IMR-90 (cell line): Measurements from ENCODE around the gene ZNF248. TPM values are rescaled to one million over a fixed set of nuclear protein-coding genes. Genes with fewer than 3 reads are reported as not detected.

ENCODE experiments used
- ATAC-seq: fragments of 200-7000 bp; cut with Tn5 transposase; 2 replicates; pipeline ENCODE4 v1.9.1; 2020; ENCODE audit warnings: low read depth, mild to moderate bottlenecking, moderate library complexity
- BruUV-seq: library from RNA; stranded (reverse); fragments of 400-500 nt; replicated peaks from 2 replicates; lab custom pipeline; 2021; lab: Mats Ljungman, UMichigan
- CTCF ChIA-PET: fragments of 300-600 bp; formaldehyde crosslinking; extraction: SDS; loops from one replicate; lab custom pipeline; 2021; ENCODE audit warnings: antibody characterized with exemption; lab: Yijun Ruan, JAX
- POLR2A ChIA-PET: fragments of 300-600 bp; sonication (Branson Sonifier 250); formaldehyde crosslinking; loops from one replicate; lab custom pipeline; 2022; ENCODE audit warnings: antibody characterized with exemption; ENCODE audit not compliant: unreplicated experiment; lab: Charles Lee
- DNase-seq: peaks from one replicate; pipeline ENCODE4 v3.0.0; 2013
- H2AFZ ChIP-seq: replicated peaks from 2 replicates; pipeline ENCODE3; 2013; ENCODE audit warnings: low read length, mild to moderate bottlenecking; ENCODE audit not compliant: poor library complexity
- H2AK5ac ChIP-seq: 2 replicates; pipeline ENCODE4 v1.6.1; 2013; ENCODE audit warnings: low read depth, low read length, inconsistent platforms
- H2AK9ac ChIP-seq: replicated peaks from 2 replicates; pipeline ENCODE3; 2013; ENCODE audit warnings: mild to moderate bottlenecking, low read depth, low read length, moderate library complexity; ENCODE audit not compliant: poor library complexity
- H2BK120ac ChIP-seq: 2 replicates; pipeline ENCODE4 v1.6.1; 2013; ENCODE audit warnings: low read depth, low read length, inconsistent platforms
- H2BK15ac ChIP-seq: 3 replicates; pipeline ENCODE4 v1.6.1; 2013; ENCODE audit warnings: low read depth, low read length, inconsistent platforms
- H2BK20ac ChIP-seq: 2 replicates; pipeline ENCODE4 v1.6.1; 2013; ENCODE audit warnings: low read depth, mild to moderate bottlenecking, inconsistent platforms, low read length, moderate library complexity
- H2BK5ac ChIP-seq: 2 replicates; pipeline ENCODE4 v1.6.1; 2013; ENCODE audit warnings: mild to moderate bottlenecking, low read depth, low read length, inconsistent platforms; ENCODE audit not compliant: poor library complexity, severe bottlenecking
- H3K14ac ChIP-seq: replicated peaks from 2 replicates; pipeline ENCODE4 v1.6.1; 2013; ENCODE audit warnings: low read depth, low read length, inconsistent platforms
- H3K18ac ChIP-seq: 2 replicates; pipeline ENCODE4 v1.6.1; 2013; ENCODE audit warnings: low read depth, low read length, control low read depth
- H3K23ac ChIP-seq: 2 replicates; pipeline ENCODE4 v1.6.1; 2013; ENCODE audit warnings: low read depth, low read length, inconsistent platforms
- H3K27ac ChIP-seq: 2 replicates; pipeline ENCODE4 v1.5.1; 2013; ENCODE audit warnings: mild to moderate bottlenecking, control low read depth, low read length; ENCODE audit not compliant: insufficient read depth
- H3K27me3 ChIP-seq: 2 replicates; pipeline ENCODE4 v1.6.1; 2013; ENCODE audit warnings: low read length; ENCODE audit not compliant: control insufficient read depth, insufficient read depth
- H3K36me3 ChIP-seq: 2 replicates; pipeline ENCODE4 v1.6.1; 2013; ENCODE audit warnings: low read length, mixed read lengths; ENCODE audit not compliant: control insufficient read depth, insufficient read depth
- H3K4ac ChIP-seq: 2 replicates; pipeline ENCODE4 v1.6.1; 2013; ENCODE audit warnings: low read depth, low read length, inconsistent platforms
- H3K4me1 ChIP-seq: 2 replicates; pipeline ENCODE4 v1.6.1; 2013; ENCODE audit warnings: low read length, mixed read lengths; ENCODE audit not compliant: control insufficient read depth, insufficient read depth
- H3K4me2 ChIP-seq: 2 replicates; pipeline ENCODE4 v1.6.1; 2013; ENCODE audit warnings: low read depth, mild to moderate bottlenecking, control low read depth, low read length, moderate library complexity
- H3K4me3 ChIP-seq: 2 replicates; pipeline ENCODE4 v1.5.1; 2013; ENCODE audit warnings: low read depth, mild to moderate bottlenecking, control low read depth, low read length, moderate library complexity; ENCODE audit not compliant: insufficient read depth
- H3K56ac ChIP-seq: 2 replicates; pipeline ENCODE4 v1.6.1; 2013; ENCODE audit warnings: low read length, inconsistent platforms; ENCODE audit not compliant: insufficient read depth; ENCODE audit errors: extremely low read depth
- H3K79me1 ChIP-seq, 2 experiments: 2 replicates each; pipeline ENCODE4 v1.6.1; 2013; ENCODE audit warnings: low read length in 2 of 2, inconsistent platforms in 1 of 2, low read depth in 1 of 2
- H3K9ac ChIP-seq: 2 replicates; pipeline ENCODE4 v1.6.1; 2013; ENCODE audit warnings: low read depth, low read length, control low read depth
- H3K9me1 ChIP-seq: 2 replicates; pipeline ENCODE4 v1.6.1; 2013; ENCODE audit warnings: low read length, inconsistent platforms; ENCODE audit not compliant: insufficient read depth
- H3K9me3 ChIP-seq: 2 replicates; pipeline ENCODE4 v1.6.1; 2013; ENCODE audit warnings: low read length; ENCODE audit not compliant: control insufficient read depth, insufficient read depth
- H4K20me1 ChIP-seq: 2 replicates; pipeline ENCODE4 v1.6.1; 2013; ENCODE audit warnings: low read length, inconsistent platforms; ENCODE audit not compliant: insufficient read depth
- H4K5ac ChIP-seq: 2 replicates; pipeline ENCODE4 v1.6.1; 2013; ENCODE audit warnings: mild to moderate bottlenecking, low read depth, low read length, control low read depth
- H4K8ac ChIP-seq, 2 experiments: 2 replicates each; pipeline ENCODE4 v1.6.1; 2013; ENCODE audit warnings: low read depth in 2 of 2, low read length in 2 of 2, control low read depth in 1 of 2, inconsistent platforms in 1 of 2
- H4K91ac ChIP-seq: 2 replicates; pipeline ENCODE4 v1.6.1; 2013; ENCODE audit warnings: low read depth, low read length, inconsistent platforms; ENCODE audit not compliant: insufficient read depth
- CEBPB ChIP-seq: IDR thresholded peaks from 2 replicates; pipeline ENCODE4 v1.6.1; 2012; ENCODE audit warnings: low read depth, low read length, improper control_type of control experiment
- CHD1 ChIP-seq: IDR thresholded peaks from 2 replicates; pipeline ENCODE4 v1.6.1; 2012; ENCODE audit warnings: low read depth, low read length, improper control_type of control experiment
- FOS ChIP-seq: fragments of 150-350 bp; IDR thresholded peaks from 2 replicates; pipeline ENCODE4 v1.6.1; 2016; ENCODE audit warnings: low read depth, low read length
- MAZ ChIP-seq: IDR thresholded peaks from 2 replicates; pipeline ENCODE4 v1.6.1; 2012; ENCODE audit warnings: low read depth, mild to moderate bottlenecking, low read length, improper control_type of control experiment, moderate library complexity, borderline replicate concordance
- MXI1 ChIP-seq: IDR thresholded peaks from 2 replicates; pipeline ENCODE4 v1.6.1; 2012; ENCODE audit warnings: low read depth, mild to moderate bottlenecking, low read length, moderate library complexity, borderline replicate concordance
- NFE2L2 ChIP-seq: fragments of 150-350 bp; IDR thresholded peaks from 2 replicates; pipeline ENCODE4 v1.6.1; 2016; ENCODE audit warnings: low read depth, mild to moderate bottlenecking, low read length
- POLR2A ChIP-seq: IDR thresholded peaks from 2 replicates; pipeline ENCODE4 v1.6.1; 2012; ENCODE audit warnings: mild to moderate bottlenecking, low read depth, low read length
- RAD21 ChIP-seq: IDR thresholded peaks from 2 replicates; pipeline ENCODE4 v1.6.1; 2012; ENCODE audit warnings: low read length, improper control_type of control experiment
- RCOR1 ChIP-seq: IDR thresholded peaks from 2 replicates; pipeline ENCODE4 v1.6.1; 2012; ENCODE audit warnings: mild to moderate bottlenecking, low read length, improper control_type of control experiment; ENCODE audit not compliant: insufficient replicate concordance
- SMC3 ChIP-seq: fragments of 150-350 bp; IDR thresholded peaks from 2 replicates; pipeline ENCODE4 v1.6.1; 2016; ENCODE audit warnings: low read depth, mild to moderate bottlenecking, antibody characterized with exemption, low read length, moderate library complexity
- WGBS, 2 experiments: methylation state at CpG; one replicate each; pipeline versions ENCODE4 v1.1.5 to v1.1.7; 2013; ENCODE audit warnings: missing lambda C conversion rate in 2 of 2; ENCODE audit not compliant: insufficient read length in 1 of 2; ENCODE audit errors: extremely low coverage in 2 of 2; 5-methylcytosine and 5-hydroxymethylcytosine counted together
- dilution Hi-C: fragments of 300-500 bp; cut with HindIII; formaldehyde crosslinking; loops from one replicate; pipeline ENCODE4 v1.14.3; 2018; ENCODE audit warnings: low sequenced_read_pairs; ENCODE audit not compliant: unreplicated experiment
- in situ Hi-C: fragments of 300-500 bp; cut with MboI; formaldehyde crosslinking; loops from 3 replicates; pipeline ENCODE4 v1.14.3; 2019; ENCODE audit warnings: low sequenced_read_pairs, inconsistent platforms, mixed read lengths
- intact Hi-C: fragments of 100-400 bp; cut with micrococcal nuclease; formaldehyde crosslinking; loops from 2 replicates; pipeline ENCODE4 v1.10.0; 2022
- polyA plus RNA-seq, 3 experiments: library from polyadenylated mRNA; depleted of rRNA; stranded (reverse); fragments of >200 nt; gene quantifications; 2 replicates each; pipeline ENCODE4 v1.2.3, GENCODE V29; 2012; ENCODE audit warnings: low replicate concordance in 1 of 3
- total RNA-seq: library from RNA; depleted of rRNA; stranded (reverse); fragments of >200 nt; gene quantifications from 2 replicates; pipeline ENCODE4 v1.2.3, GENCODE V29; 2012
- TF ChIP-seq, protein P1 (sequence below): conservative IDR thresholded peaks from 2 replicates; pipeline ENCODE4 v1.5.1; 2012; ENCODE audit warnings: mild to moderate bottlenecking, low read depth, low read length, improper control_type of control experiment
- TF ChIP-seq, protein P2 (sequence below): fragments of 150-350 bp; IDR thresholded peaks from 2 replicates; pipeline ENCODE4 v1.6.1; 2017; ENCODE audit warnings: mild to moderate bottlenecking, antibody characterized with exemption, low read length, low read depth

Gene ZNF248
- total and polyA plus RNA-seq, 2 of the 4 experiments (the other 2 are of a cell fraction): 5.1 to 5.7 TPM

DNA sequence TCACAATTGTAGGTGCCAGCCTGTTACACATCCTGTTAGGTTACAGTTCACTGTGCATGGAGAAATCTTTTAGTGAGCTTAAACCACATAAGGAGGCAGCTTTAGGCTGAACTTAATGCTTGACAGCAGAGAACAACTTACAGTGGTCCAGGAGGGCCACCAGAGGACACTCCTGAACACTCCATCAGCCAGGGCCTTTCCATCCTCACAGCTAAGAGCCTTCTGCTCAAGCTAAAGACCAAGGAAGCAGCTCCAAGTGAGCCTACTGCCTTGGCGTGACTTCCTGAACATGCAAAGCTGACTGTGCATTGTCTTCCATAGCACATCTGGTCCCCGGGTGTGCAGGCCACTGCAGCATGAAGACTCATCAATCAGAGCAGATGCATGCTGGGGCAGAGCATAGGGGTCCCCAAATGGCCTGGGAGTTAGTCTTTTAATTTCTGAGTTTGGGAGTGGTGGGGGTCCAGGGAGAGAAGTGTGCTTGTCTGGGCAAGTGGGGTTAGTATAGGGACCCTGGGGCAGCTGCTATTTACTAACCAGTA, 105.0 kb downstream of the ZNF248 start:
- no peak overlapping the region for H2BK15ac ChIP-seq
- H2AFZ ChIP-seq: no peak overlapping the region
- H4K5ac ChIP-seq: no peak overlapping the region
- 43% methylated on average over 1 of the region's 2 CpGs; no CpG with 5 or more reads in 1 of the 2 experiments for WGBS, 2 experiments
- no peak overlapping the region for H4K8ac ChIP-seq
- H3K27ac ChIP-seq: no peak overlapping the region
- no peak overlapping the region for H3K4ac ChIP-seq
- no peaks in the 10 kb centered on the region for H3K4me1 ChIP-seq
- intact Hi-C loops: loop anchor here (5.0 kb wide), 1 partner anchor 850 kb away; no protein-coding TSS in a partner anchor
- in situ Hi-C loops: no loop called here
- H3K23ac ChIP-seq: no peak overlapping the region
- no peaks in the 10 kb centered on the region for H3K27me3 ChIP-seq
- no TSS peak for BruUV-seq
- H3K4me3 ChIP-seq: no peak overlapping the region
- no peaks in the 10 kb centered on the region for H4K20me1 ChIP-seq
- H3K79me1 ChIP-seq: no peaks in the 10 kb centered on the region
- H3K9me3 ChIP-seq: peaks cover 23% of the 10 kb centered on the region
- no peak for ATAC-seq
- H3K56ac ChIP-seq: no peak overlapping the region
- no peaks in the 10 kb centered on the region for H3K36me3 ChIP-seq
- no peak overlapping the region for H2BK20ac ChIP-seq
- H2AK5ac ChIP-seq: no peak overlapping the region
- H4K91ac ChIP-seq: no peak overlapping the region
- no peak overlapping the region for H3K18ac ChIP-seq
- H2BK5ac ChIP-seq: no peak overlapping the region
- no peak for DNase-seq
- TF ChIP-seq RAD21 (no peak), CEBPB (no peak), CHD1 (no peak), SMC3 (no peak), FOS (no peak), POLR2A (no peak), RCOR1 (no peak), NFE2L2 (no peak), MAZ (no peak), MXI1 (no peak)
- TF ChIP-seq, protein P1, sequence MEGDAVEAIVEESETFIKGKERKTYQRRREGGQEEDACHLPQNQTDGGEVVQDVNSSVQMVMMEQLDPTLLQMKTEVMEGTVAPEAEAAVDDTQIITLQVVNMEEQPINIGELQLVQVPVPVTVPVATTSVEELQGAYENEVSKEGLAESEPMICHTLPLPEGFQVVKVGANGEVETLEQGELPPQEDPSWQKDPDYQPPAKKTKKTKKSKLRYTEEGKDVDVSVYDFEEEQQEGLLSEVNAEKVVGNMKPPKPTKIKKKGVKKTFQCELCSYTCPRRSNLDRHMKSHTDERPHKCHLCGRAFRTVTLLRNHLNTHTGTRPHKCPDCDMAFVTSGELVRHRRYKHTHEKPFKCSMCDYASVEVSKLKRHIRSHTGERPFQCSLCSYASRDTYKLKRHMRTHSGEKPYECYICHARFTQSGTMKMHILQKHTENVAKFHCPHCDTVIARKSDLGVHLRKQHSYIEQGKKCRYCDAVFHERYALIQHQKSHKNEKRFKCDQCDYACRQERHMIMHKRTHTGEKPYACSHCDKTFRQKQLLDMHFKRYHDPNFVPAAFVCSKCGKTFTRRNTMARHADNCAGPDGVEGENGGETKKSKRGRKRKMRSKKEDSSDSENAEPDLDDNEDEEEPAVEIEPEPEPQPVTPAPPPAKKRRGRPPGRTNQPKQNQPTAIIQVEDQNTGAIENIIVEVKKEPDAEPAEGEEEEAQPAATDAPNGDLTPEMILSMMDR: no peak
- TF ChIP-seq, protein P2, sequence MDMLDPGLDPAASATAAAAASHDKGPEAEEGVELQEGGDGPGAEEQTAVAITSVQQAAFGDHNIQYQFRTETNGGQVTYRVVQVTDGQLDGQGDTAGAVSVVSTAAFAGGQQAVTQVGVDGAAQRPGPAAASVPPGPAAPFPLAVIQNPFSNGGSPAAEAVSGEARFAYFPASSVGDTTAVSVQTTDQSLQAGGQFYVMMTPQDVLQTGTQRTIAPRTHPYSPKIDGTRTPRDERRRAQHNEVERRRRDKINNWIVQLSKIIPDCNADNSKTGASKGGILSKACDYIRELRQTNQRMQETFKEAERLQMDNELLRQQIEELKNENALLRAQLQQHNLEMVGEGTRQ: no peak
- CTCF ChIA-PET: no interaction called here
- no peak overlapping the region for H3K4me2 ChIP-seq
- no peak overlapping the region for H2AK9ac ChIP-seq
- POLR2A ChIA-PET: no interaction called here
- H3K9ac ChIP-seq: no peak overlapping the region
- dilution Hi-C loops: no loop called here
- no peak overlapping the region for H2BK120ac ChIP-seq
- H3K14ac ChIP-seq: no peak overlapping the region
- H3K9me1 ChIP-seq: no peaks in the 10 kb centered on the region
